DMS79 (cell line): ENCODE measurements around the gene ANKRD23.

Experiments used
- DNase-seq: peaks from one replicate; lab custom pipeline; 2025; lab: John Stamatoyannopoulos, UW

ANKRD23 gene

DNA sequence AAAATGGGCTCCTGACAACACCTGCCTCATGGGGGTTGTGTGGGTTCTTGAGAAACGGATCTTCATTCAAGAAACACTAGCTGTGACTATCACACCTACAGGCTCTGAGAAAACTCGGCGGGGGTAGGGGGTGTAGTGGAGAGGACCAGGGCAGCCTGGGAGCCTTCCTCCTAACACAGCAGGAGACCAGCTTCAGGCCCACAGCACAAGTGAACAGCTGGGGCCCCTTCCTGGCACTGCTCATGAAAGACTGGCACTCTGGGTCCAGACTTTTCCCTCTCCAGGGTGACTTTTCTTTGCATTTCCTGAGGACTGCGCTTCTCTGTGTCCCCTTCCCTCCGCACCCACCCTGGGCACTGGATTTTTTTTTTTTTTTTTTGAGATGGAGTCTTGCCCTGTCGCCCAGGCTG lies 33.2 kb upstream of the ANKRD23 start:
- DNase-seq = no peak

DNA sequence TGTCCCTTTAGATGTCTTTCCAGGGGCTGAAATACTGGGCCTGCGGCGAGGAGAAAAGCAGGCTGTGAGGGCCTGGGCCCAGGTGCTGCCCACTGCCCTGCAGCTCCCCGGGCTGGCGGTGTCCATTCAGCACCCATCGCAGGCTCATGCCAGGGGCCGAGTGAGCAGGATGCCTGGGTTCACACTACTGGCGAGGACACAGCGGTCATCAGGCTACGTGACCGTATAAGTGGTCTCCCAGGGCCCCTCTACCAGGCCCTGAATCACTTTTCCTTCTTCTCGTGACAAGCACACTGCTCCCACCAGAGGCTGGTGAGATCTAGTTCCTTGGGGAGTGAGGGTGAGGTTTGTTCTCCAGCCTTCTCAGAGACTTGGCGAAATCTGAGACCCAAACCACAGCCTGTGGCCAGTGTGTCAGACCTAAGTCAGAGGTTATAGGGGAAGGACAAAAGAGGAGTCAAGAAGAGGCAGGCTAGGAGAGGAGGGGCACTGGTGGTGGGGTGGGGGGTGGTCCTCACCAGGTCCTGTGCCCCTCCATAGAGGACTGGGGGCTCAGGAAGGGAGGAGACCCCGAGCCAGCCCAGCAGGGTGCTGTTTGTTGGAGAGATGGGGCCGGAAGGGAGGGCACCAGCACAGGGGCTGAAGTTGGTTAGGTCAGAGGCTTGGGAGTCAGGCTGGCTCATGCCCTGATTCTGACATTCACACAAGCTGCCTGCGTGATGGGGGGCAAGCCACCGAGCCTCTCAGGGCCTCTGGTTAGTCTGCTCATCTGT lies 32.6 kb upstream of the ANKRD23 start:
- no peak for DNase-seq

DNA sequence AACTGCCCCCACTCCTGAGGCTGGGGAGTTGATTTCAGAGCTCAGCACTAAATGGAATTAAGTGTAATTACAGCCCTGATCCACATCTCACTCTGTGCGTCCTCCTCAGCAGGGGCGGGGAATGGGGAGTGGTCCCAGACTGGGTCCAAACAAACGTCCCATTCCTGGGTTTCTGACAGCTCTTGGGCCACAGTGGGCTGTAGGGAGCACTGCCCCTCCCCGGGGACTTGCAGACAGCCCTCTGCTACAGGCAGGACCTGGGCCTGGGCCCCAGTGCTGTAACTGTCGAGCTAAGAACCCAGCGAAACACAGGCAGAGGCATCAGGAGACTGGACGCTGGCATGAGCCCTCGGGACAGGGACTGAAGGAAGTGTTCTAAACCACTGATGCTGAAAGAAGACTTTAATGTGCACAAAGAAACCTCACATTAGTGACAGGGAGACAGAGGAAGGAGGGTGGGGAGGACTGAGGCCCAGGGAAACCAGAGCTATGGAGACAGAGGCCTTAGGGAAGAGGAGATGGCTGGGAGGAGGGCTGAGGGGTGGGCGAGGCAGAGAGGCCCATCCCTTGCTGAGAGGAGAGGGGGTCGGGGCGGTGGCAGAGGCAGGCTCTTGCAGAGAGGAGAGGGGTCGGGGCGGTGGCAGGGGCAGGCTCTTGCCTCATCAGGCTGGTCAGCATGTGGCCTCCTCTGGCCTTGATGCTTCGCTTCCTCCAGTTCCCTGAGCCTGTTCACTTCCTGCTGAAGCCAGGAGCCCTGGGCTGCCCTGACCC lies 31.9 kb upstream of the ANKRD23 start:
- no peak for DNase-seq

DNA sequence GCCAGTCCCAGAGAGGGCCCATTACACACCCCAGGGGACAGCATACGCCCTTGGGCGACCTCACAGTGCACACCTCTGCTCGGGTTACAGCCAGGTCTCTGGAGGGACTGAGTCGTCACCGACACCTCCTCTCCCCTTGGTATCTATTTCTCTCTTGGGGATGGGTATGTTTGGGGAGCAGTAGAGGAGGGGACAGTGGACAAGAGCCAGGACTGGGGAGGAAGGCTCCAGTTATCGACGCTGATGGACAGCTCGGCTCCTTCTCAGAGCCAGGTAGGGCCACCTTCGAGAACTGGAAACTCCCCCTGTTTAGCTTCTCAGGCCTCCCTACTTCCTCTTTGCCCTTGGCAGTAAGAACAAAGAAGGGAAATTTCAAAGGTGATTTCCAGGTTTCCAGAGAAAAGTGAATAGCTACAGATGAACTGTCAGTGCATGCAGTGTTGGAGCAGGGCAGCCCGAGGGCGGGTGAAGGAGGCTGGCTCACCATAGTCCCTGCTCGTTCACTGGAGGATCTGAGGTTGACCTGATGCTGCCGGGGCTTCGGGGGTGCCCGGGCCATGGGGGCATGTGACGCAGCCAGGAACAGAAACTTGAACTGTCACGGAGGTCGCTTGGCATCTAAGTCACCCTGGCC lies 30.5 kb upstream of the ANKRD23 start:
- DNase-seq = no peak

DNA sequence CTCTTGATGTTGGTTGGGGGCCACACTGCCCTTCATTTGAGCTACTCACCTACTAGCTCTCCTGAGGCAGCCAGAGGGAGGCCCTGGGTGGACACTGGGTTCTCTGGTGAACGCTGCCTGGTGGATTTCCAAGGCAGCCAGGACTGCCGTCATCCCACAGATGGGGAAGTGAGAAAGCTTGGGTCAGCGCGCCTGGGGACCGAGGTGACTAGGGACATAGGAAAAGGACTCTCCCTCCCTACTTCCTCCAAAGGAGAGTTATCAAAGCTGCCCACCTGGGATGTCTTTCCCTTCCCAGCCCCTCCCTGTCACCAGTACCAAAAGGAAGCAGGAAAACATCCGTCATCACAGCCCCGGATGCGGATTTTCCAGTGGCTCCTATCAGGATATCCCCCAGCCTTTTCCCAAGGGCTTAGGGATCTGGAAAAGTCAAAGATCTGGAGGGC lies 29.9 kb upstream of the ANKRD23 start:
- no peak for DNase-seq

DNA sequence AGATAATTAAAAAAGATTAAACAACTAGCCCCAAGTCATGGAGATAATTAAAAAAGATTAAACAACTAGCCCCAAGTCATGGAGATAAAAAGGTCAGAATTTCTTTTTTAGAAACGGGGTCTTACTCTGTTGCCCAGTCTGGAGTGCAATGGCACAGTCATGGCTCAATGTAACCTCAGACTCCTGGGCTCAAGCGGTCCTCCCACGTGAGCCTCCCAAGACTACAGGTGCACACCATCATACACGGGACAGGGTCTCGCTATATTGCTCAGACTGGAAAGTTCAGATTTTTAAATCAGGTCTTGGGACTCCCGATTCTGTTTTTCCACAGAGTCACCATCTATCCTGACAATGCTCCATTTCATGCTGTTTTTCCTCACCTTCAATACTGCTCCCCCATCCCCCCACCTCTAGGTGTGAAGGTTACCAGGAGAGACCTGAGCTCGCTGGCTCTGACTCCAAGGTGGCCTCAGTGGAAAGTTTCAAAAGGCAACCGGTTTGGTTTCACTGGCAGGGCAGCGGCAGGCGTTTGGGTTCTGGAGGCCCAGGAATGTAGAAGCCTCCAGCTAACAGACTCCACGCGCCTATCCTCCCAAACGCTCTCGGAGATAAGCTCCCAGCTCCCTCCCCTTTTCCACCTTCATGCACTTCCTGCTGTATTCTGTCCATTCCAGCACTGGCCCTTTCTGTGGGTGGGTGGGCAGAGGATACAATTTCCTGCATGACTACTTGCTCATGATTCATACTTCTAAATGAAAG lies 28.9 kb upstream of the ANKRD23 start:
- DNase-seq = no peak

DNA sequence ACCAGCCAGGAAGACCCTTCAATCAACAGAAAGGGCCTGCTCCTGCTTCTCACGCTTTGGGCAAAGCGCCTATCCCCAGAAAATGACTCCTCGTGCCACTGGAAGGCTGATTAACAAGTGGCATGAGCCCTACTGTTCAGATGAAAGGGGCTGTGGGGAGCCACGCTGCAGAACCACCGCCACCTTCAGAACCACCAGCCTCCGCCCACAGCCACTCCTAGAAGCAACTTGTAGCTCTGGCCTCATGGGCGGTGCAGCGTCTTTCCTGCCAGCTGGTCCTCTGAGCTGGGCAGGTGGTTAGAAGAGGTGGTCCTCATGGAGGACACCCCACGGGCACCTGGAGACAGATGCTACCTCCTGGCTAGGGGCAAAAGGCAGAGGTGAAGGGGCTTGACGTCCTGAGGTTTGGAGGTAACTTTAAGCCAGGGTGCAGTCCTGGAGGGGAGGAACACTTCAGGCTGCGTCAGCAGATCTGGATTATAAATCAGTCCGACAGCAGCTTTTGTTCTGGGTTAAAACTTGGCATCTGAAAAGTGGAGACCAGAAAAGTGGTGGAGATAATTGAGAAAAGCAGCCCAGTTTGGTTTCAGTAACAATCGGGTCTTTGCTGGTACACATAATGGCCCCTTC lies 26.9 kb upstream of the ANKRD23 start:
- peak; percentile 66 for DNase-seq

DNA sequence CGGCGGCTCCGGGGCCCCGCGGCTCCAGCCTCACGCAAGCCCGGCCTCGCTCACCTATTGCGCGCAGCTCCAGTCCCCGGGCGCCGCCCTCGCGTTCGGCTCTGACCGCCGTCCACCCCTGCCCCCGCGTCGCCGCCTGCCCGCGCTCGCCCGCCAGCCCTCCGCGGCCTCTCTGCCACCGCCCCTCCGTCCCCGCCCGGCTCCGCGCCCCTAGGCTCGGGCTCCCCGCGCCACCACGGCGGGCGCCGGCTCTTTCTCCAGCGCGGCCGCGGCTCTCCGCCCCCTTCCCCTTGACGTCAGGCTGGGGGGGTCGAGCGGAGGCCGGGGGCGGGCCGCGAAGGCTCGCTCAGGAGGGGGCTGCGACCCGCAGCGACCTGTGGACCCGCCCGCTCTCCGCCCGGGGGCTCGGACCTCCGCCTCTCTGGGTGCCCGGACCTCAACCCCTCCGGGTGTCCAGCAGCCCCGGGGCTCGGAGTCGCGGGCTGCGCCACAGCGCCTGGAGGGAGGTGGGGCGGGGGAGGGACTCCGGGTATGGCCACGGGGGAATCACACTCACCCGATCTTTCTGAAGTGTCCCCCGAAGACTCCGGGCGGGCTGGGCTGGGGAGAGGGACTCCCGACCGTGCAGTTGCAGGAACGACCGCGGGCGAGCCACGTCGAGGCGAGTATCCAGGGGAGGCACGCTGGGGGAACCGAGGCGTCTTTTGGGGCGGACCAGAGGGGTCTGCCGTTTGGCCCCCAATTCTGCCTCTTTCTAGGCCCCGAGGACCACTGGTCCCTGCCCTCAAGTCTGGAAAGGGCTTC lies 26.2 kb upstream of the ANKRD23 start, which contains the start of gene SEMA4C:
Gene SEMA4C (minus strand): TSS at position 259 of the 804 bp plus-strand sequence. CDS start 2,194 bp downstream, outside the sequence.
- no peak for DNase-seq

DNA sequence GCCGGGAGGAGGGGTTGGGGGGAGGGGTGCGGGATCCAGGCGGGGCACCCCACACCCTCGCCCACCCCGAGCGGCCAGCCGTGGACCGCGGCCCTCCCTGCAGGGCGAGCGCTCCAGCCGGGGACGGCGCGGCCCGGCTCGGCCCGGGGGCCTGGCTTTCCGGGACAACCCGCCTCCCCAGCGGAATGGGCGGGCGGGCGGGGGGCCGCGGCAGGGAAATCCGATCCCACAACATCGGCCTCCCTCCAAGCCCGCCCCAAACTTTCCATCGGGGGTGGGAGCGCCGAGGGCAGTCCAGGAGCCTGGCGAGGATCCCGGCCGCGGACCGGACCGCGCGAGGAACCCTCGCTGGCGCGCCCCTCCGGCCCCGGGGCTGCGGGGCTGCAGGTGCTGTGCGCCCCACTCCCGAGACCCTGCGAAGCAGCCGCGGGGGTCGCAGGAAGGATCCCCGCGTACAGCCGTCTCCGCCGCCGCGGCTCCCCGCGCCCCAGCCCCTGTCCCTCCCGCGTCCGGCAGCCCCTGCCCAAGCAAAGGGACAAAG lies 25.5 kb upstream of the ANKRD23 start:
- DNase-seq = no peak

DNA sequence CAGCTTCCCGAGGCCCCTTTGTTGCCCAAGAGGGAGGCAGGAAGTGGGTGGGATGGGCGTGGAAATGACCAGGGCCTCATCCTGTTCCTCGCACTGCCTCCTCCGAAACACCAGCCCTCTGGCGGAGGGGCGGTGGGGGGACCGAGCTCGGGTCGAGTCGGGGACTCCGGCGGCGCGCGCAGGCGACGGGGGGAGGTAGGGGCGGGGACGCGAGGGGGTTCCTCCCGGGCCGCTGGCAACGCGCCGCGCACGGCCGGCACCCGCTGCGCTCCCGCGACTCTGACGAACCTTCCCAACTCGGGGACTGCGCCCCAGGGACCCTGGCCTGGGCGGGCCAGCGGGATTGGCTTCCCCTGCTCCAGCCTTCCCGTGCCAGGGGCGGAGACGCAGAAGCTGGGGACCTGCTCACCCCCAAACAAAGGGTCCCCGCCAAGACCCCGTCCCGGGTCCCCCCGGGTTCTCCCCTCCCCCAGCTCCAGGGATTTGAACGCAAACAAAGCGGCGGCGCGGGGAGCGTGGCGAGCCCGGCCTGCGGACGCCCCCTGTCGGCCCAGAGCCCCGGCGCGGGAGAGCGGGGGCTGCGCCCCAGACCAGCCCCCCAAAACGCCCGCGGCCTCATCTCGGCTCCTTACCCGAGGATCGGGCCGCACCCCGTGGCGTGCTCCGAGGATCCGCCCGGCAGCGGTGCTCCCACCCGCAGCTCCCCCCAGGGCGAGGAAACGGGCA lies 24.9 kb upstream of the ANKRD23 start:
- peak; percentile 58 for DNase-seq

DNA sequence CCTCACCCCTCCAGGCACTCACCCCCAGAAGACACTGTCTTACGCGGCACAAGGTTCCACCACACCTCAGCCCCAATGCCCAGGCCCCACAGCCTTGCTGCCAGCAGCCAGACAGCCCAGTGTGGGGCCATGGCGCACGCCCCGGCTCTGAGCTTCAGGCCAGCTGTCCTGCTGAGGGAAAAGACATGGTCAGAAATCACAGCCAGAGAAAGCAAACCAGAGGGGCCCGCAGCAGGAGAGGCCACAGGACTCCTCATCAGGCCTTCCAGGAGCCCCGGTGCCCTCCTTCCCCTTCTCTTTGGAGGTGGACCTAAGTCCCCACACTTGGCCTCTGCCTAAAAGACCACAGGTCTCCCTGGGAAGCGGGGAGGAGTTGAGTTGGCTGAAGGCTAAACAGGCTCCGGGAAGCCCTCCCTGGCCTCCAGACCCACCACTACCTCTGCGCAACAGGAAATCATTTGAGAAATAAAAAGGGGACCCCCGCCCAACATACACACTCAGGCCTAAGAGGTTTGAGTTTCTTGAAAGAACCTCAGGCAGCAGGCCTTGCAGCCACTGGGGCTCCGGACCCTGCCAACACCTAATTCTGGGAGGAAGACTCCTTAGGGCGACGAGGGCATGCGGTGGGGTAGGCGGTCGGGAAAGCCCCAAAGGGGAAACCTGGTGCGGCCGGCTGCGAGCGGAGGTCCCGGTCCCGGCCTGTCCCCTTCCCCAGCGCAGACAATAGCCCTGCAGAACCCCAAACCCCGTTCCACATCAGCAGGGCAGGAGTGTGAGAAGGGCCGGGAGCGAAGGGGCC lies 24.1 kb upstream of the ANKRD23 start:
- DNase-seq = no peak

DNA sequence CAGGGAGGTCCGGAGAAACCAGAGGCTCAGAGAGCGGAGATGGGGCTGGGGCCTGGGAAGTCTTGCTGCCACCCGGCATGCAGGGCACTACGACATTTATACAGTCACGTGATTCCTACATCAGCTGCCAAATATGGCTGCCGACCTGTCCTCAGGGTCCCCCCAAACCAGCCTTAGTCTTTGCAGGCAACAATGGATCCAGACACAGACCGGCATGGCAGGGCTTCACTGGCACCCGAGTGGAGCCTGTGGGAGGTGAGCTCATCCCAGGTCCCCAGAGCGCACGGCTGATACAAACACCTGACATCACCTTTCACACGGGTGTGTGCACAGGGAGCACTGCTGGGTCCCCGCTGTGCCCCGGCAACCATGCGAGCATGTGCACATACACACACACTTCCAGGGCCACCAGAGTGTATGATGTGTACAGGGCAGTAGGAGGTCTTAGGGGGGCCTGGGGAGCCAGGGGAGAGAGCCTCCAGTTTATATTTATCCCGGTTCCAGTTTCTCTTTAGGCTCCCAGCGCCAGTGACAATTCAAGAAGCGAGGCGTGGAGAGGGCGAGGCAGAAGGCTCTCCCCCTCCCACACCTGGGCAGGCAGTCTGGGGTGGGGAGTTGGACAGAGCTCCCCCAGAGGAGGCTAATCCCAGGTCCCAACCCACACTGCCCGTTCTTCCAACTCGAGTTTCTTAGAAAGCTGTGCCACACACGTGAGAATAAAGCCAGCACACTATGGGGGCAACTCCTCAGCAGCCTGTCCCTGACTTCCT lies 23.4 kb upstream of the ANKRD23 start:
- no peak for DNase-seq

DNA sequence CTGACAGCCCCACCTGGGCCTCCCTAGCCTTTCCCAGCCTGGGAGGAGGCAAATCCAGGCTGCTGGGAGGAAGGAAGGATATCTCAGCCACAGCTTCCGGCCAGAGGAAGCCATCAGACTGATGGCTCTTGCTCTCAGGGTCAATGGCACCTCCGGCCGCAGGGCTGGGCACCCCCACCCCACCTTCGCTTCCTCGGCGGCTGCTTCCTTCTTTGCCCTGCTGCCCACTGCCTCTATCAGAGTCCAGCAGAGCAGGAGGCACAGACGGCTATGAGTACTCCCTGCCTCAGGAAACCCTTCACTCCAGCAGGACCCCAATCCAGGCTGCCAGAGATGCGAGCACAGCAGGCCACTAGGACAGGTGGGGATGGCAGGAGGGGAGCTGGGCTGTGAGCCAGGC lies 22.8 kb upstream of the ANKRD23 start:
- no peak for DNase-seq

DNA sequence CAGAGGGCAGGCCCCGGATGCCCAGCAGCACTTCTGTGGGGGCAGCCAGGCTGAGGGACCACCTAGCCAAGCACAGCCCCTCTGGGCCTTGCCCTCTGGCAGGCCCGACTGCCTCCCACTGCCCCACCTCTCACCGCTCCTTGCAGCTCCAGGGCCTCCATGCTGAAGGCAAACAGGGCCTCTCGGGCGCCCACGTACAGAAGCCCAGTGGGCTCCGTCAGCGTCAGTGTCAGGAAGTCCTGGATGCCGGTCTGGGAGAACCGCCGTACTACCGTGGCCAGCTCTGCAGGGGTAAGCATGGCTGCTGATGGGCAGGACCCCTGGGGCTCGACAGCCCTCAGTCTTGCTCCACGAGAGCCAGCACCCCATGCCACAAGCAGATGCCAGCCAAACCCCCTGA lies 22.3 kb upstream of the ANKRD23 start:
- no peak for DNase-seq

DNA sequence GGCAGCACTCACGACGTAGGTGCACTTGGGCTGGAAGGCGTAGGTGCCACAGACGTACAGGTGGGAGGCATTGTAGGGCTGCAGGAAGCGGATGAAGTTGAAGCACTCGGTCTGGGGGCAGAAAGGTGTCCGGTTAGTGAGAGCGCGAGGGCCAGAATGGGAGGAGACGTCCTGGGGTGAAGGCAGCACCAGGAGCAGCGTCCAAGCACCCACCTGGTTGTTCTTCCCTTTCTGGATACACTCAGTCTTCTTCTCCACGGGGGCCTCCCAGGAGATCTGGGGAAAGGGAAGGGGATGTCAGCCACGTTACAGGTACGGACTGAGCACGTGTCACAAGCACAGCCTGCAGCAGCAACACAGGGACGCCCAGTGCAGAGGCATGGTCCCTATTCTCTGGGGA lies 21.8 kb upstream of the ANKRD23 start:
- no peak for DNase-seq

DNA sequence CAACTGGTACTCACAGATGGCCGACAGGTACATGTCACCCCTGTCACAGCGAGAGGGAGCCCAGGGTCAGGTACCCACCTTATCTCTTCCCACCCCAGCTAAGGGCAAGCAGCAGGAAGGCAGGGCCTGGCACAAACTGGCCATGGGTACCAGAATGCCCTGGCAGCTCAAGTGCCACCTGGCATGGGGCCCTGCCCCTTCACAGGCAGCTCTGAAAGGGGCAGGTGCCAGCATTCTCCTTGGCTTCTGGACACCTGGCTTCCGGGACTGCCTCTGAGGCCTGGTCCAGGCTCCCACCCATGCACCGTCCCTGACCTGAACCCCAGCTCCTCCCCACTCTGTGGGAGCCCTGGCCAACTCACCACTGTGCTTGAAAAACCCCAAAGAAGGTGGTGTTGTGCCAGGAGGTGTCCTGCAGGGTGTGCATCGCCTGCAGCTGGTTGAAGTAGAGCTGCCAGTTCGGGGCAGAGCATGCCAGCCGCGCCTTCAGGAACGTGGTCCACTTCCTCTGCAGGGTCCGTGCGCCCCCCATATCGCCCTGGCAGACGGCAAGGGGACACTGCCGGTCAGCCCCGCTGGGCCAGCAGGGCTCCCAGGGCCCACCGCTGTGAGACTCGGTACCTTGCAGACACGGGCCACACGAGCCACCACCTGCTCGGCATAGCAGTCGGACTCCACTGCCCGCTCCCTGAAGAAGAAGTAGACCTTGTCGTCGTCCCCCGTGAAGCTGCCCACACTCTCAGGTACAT lies 20.7 kb upstream of the ANKRD23 start:
- DNase-seq = no peak

DNA sequence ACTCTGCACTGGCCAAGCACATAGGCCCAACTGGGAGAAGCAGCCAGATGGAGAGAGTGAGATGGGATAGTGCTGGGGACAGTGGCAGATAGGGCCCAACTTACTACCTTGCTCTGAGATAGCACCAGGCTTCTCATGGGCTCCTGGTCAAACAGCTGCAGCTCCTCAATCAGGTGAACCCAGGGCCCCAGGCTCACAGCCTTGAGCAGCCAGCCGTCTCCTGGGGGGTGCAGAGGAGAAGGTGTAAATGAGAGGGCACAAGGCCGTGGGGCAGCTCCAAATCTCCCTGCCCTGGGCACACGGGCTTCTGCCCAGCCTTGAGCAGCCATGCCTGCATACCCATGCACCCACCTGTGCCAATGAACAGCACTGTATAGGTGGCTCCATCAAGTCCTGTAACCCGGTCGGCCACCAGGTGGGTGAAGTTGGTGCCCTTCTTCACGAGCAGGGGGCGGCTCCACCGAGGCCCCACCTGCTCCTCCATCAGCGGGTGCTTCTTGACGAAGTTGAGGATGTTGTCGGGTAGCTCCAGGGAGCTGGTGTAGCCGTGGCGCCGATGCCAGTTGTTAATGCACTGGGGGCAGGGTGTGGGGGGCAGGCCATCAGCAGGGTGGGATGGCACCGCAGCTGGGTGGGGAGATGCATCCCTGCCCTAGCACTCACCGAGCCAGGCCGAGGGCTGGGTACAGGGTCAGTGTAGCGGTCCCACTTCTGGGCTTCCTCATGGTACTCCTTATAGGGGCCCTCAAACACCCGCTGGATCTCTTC lies 19.9 kb upstream of the ANKRD23 start:
- DNase-seq = no peak
